Measurements from ENCODE around the gene EHD1. TPM values are rescaled to one million over a fixed set of nuclear protein-coding genes. Genes with fewer than 3 reads are reported as not detected.
A peak's percentile ranks its signal among the peaks of the same experiment; 100 is the strongest.

EHD1 gene
- total and polyA plus RNA-seq, 5 donors: 20.8 to 35.3 (median 28.0) TPM

DNA sequence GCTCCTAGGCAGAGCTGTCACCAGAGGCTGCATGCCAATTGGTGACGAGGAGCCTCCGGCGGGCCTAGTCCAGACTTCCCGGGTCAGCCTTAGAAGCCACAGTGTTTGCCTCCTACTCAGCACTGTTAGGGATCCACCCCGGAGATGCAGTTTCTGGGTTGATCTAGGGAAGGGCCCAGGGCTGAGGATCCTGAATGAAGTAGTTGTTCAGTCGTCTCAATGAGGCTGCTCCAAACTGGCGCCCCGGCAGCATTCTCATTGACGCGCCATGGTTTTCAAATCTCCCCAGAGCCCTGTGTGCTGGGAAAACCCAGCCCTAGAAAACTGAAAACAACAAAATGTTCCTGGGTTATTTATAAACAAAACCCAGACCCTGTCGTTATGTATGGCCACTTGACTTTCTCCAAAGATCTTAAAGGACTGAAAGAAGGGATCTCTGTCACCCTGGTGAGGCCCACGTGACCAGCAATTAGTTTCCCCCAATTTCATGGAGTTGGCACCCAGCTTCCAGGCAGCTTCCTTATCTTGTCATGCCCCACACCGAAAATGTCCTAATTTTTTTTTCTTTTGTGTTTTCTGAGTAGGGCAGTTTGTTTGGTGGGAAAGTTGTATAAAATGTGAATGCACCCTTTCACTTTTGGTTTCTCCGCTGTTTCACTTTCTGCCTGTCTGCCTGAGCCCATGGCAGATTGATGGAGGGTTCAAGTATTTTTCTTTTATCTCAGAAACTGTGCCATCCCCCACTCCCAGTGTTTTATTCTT lies 2.0 kb upstream of the EHD1 start:
- Histone ChIP-seq H3K4me3 (ENCODE audit: low read length) (no peak overlapping the region), H3K9me3 (ENCODE audit: control insufficient read depth, low read length) (no peaks in the 10 kb centered on the region), H3K27me3 (ENCODE audit: control insufficient read depth, insufficient read depth) (no peaks in the 10 kb centered on the region), H3K27ac (ENCODE audit: low read length) (peak overlapping the region; percentile 50), H3K4me1 (ENCODE audit: control insufficient read depth, insufficient read depth, low read length) (peaks cover 3% of the 10 kb centered on the region)
- intact Hi-C loops (cut with DNase I): no loop called here
- ATAC-seq (no peak), DNase-seq (peak; percentile 67 to 84 (median 78))
- 55% methylated on average over 14 of the region's 14 CpGs for WGBS

- intact Hi-C loops (cut with DNase I): no loop called here
- 15% methylated on average over 16 of the region's 16 CpGs for WGBS
Measured at GRCh38 chr11:64879244-64879900, 951 bp upstream of the EHD1 start.

DNA sequence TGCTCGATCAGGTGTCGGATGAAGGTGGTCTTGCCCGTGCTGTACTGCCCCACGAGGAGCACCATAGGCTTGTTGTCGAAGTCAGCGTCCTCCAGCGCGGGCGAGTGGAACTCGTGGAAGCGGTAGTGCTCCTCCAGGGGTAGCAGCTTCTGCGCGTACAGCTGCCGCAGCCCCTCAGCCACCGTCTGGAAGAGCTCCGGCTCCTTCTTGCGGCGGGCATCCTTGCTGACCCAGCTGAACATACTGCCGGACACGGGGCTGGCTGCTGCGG lies 263 bp downstream of the EHD1 start:
- Histone ChIP-seq H3K27me3 (ENCODE audit: control insufficient read depth, insufficient read depth) (no peaks in the 10 kb centered on the region), H3K9me3 (ENCODE audit: control insufficient read depth, low read length) (no peaks in the 10 kb centered on the region), H3K27ac (ENCODE audit: low read length) (peak overlapping the region; percentile 78), H3K4me3 (ENCODE audit: low read length) (peak overlapping the region; percentile 65), H3K4me1 (ENCODE audit: control insufficient read depth, insufficient read depth, low read length) (peaks cover 3% of the 10 kb centered on the region)
- ATAC-seq (peak; percentile 38 to 44), DNase-seq (no peak)
- WGBS: 0% methylated on average over 21 of the region's 21 CpGs
- intact Hi-C loops (cut with DNase I): no loop called here

More at GRCh38 chr11:64879244-64879900, 951 bp upstream of the EHD1 start:
- peak; percentile 1 to 9 for ATAC-seq
- H3K4me1 ChIP-seq (ENCODE audit: control insufficient read depth, insufficient read depth, low read length): peaks cover 3% of the 10 kb centered on the region
- H3K27me3 ChIP-seq (ENCODE audit: control insufficient read depth, insufficient read depth): no peaks in the 10 kb centered on the region
- H3K27ac ChIP-seq (ENCODE audit: low read length): peak overlapping the region; percentile 95
- peak overlapping the region; percentile 61 for H3K4me3 ChIP-seq (ENCODE audit: low read length)
- H3K9me3 ChIP-seq (ENCODE audit: control insufficient read depth, low read length): no peaks in the 10 kb centered on the region
- no peak for DNase-seq

- no peaks in the 10 kb centered on the region for H3K27me3 ChIP-seq (ENCODE audit: control insufficient read depth, insufficient read depth)
- H3K27ac ChIP-seq (ENCODE audit: low read length): peak overlapping the region; percentile 78
- H3K9me3 ChIP-seq (ENCODE audit: control insufficient read depth, low read length): no peaks in the 10 kb centered on the region
- ATAC-seq: peak in 1 of 2 donors; percentile 22
- peak overlapping the region; percentile 65 for H3K4me3 ChIP-seq (ENCODE audit: low read length)
- peaks cover 3% of the 10 kb centered on the region for H3K4me1 ChIP-seq (ENCODE audit: control insufficient read depth, insufficient read depth, low read length)
- DNase-seq: peak in 2 of 3 donors; percentile 54 to 84
- intact Hi-C loops (cut with DNase I): no loop called here
- under 1% methylated on average over 41 of the region's 41 CpGs for WGBS
Measured at GRCh38 chr11:64877390-64878222, 815 bp downstream of the EHD1 start.

DNA sequence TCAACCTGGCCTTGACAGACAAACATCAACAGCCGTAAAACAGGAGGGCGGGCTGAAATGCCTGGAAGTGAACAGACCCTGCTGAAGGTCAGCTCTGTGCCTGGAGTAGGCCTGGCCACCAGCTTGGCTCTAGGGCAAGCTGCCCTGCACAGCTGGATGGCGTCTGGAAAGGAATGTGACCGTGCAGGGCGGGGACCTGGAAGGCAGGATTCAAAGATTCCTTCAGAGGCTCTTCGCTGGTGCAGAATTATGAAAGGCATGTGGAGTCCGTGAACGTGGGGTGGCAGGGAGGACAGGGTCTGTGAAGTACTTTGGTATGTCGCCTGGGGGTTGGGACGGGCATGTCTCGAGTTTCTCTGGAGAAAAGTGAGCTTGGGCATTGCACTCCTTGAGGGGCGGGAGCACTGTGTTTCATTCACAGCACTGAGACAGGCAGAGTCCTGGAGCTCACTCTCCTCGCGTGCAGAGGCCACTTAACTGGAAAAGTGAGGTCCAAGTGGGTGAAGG lies 1.5 kb downstream of the EHD1 start:
- intact Hi-C loops (cut with DNase I): no loop called here
- no peak for DNase-seq
- ATAC-seq: no peak
- Histone ChIP-seq H3K27me3 (ENCODE audit: control insufficient read depth, insufficient read depth) (no peaks in the 10 kb centered on the region), H3K4me3 (ENCODE audit: low read length) (peak overlapping the region; percentile 65), H3K4me1 (ENCODE audit: control insufficient read depth, insufficient read depth, low read length) (peaks cover 3% of the 10 kb centered on the region), H3K9me3 (ENCODE audit: control insufficient read depth, low read length) (no peaks in the 10 kb centered on the region), H3K27ac (ENCODE audit: low read length) (peak overlapping the region; percentile 78)
- WGBS: 18% methylated on average over 14 of the region's 14 CpGs

DNA sequence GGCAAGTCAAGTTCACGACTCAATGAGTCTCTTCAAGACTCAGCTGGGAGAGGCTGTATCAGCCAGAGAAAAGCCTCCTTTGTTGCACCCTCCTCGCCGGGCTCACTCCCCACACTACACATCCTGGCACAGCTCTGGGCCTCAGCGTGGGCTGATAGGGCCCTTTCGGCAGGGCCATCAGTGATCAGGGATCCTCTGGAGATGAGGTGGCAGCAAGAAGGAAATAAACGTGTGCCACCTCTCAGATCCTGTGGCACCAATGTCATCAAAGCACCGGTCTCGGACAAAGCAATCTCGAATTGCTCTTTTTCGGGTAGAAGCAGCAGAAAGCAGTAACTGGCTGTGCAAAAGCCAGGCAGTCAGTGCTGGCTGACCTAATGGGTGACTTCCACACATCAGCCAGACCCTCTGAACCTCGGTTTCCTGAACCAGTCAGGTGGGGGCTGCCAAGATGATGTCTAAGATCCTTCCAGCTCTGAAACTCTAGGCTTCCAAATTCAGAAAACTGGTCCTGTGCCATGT lies 2.1 kb downstream of the EHD1 start:
- DNase-seq (peak in 1 of 3 donors; percentile 42), ATAC-seq (no peak)
- intact Hi-C loops (cut with DNase I): no loop called here
- H3K27me3 ChIP-seq (ENCODE audit: control insufficient read depth, insufficient read depth): no peaks in the 10 kb centered on the region
- WGBS: 37% methylated on average over 11 of the region's 11 CpGs
- H3K4me3 ChIP-seq (ENCODE audit: low read length): peak overlapping the region; percentile 65
- H3K27ac ChIP-seq (ENCODE audit: low read length): peak overlapping the region; percentile 78
- no peaks in the 10 kb centered on the region for H3K9me3 ChIP-seq (ENCODE audit: control insufficient read depth, low read length)
- H3K4me1 ChIP-seq (ENCODE audit: control insufficient read depth, insufficient read depth, low read length): peaks cover 8% of the 10 kb centered on the region

DNA sequence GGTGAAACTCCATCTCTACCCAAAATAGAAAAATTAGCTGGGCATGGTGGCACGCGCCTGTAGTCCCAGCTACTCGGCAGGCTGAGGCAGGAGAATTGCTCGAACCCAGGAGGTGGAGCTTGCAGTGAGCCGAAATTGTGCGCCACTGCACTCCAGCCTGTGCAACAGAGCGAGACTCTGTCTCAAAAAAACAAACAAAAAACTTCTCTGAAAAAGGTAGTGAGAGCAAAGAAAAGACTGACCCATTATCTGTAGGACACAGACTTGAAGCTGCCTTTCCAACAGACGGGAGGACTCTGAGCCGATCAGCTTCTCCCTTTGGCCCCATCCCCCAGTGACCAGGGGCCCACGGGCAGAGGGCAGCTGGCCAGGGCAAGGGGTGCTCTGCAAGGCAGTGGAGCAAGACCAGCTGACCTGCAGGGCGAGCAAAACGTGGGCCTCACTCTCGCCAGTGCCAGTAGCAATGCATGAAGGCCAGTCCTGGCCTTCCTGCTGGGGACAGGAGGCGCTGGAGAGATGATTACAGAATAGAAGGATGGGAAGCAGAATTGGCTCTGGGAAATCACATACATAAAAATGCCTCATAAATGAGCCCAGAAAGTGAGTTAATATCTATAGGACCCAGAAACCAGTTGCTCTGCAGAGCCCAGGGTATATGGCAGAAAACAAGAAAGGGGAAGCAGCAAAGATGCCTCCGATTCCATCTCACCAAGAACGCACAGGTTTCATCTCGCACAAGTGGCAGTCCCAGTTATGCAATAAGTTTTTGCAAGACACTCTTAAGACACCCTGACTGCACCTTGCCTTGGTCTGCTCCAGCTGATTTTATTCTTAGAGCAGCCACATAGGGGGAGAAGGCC lies 2.8 kb downstream of the EHD1 start:
- ATAC-seq (no peak), DNase-seq (peak in 1 of 3 donors; percentile 69)
- H3K4me1 ChIP-seq (ENCODE audit: control insufficient read depth, insufficient read depth, low read length): peaks cover 14% of the 10 kb centered on the region

GRCh38 chr11:64874308-64875240 lies 3.8 kb downstream of the EHD1 start:
- H3K4me3 ChIP-seq (ENCODE audit: low read length): no peak overlapping the region
- H3K9me3 ChIP-seq (ENCODE audit: control insufficient read depth, low read length): no peaks in the 10 kb centered on the region
- 66% methylated on average over 29 of the region's 29 CpGs for WGBS
- ATAC-seq (no peak), DNase-seq (peak in 1 of 3 donors; percentile 52)
- no peaks in the 10 kb centered on the region for H3K27me3 ChIP-seq (ENCODE audit: control insufficient read depth, insufficient read depth)
- peaks cover 24% of the 10 kb centered on the region for H3K4me1 ChIP-seq (ENCODE audit: control insufficient read depth, insufficient read depth, low read length)
- no peak overlapping the region for H3K27ac ChIP-seq (ENCODE audit: low read length)
- intact Hi-C loops (cut with DNase I): no loop called here

More for the DNA sequence above, 2.8 kb downstream of the EHD1 start:
- H3K27me3 ChIP-seq (ENCODE audit: control insufficient read depth, insufficient read depth): no peaks in the 10 kb centered on the region
- H3K9me3 ChIP-seq (ENCODE audit: control insufficient read depth, low read length): no peaks in the 10 kb centered on the region
- intact Hi-C loops (cut with DNase I): no loop called here
- H3K27ac ChIP-seq (ENCODE audit: low read length): no peak overlapping the region
- H3K4me3 ChIP-seq (ENCODE audit: low read length): peak overlapping the region; percentile 65
- WGBS: 69% methylated on average over 17 of the region's 17 CpGs

DNA sequence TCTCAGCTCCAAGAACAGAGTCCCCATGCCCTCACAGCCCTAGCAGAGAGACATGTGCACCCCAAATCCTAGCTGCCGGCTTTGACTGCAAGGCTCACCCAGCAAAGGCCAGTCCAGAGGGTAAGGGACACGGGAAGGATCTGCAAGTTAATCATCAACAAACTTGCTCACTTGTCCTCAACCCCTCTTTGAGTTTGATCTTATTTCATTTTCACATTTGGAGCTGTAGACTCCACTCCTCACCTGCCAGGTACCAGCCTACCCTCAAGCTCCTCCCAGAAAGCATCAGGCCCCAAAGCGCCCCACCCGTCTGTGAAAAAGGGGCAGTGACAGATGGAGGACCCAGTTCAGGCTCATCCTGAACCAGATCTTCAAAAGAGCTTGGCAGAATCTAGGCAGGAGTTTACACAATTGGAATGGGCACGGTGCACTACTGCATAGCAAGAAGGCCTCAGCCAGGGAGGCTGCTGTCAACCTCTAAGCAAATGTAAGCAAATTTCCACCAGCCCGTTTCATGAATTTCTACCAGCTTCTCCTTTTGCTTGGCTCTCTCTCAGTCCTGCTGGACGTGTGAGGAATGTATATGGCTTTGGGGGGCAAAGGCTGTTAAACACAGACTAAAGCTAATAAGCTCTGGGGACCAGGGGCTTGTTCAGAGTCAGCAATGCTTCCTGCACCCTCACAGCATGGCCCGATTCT lies 5.5 kb downstream of the EHD1 start:
- intact Hi-C loops (cut with DNase I): no loop called here
- DNase-seq (no peak), ATAC-seq (no peak)
- WGBS: 87% methylated on average over 8 of the region's 8 CpGs
- H3K9me3 ChIP-seq (ENCODE audit: control insufficient read depth, low read length): no peaks in the 10 kb centered on the region
- H3K27ac ChIP-seq (ENCODE audit: low read length): no peak overlapping the region
- H3K27me3 ChIP-seq (ENCODE audit: control insufficient read depth, insufficient read depth): no peaks in the 10 kb centered on the region
- no peak overlapping the region for H3K4me3 ChIP-seq (ENCODE audit: low read length)
- peaks cover 30% of the 10 kb centered on the region for H3K4me1 ChIP-seq (ENCODE audit: control insufficient read depth, insufficient read depth, low read length)
